Breast epithelium (tissue), 3 donors: Measurements from ENCODE around the gene FAM20B.

Experiments
- POLR2A ChIP-seq: fragments of 450-650 bp; IDR thresholded peaks from one replicate; pipeline ENCODE4 v1.6.1; 2016; ENCODE audit warnings: antibody characterized with exemption, mild to moderate bottlenecking, moderate library complexity
- TF ChIP-seq, protein P1 (sequence below), 3 donors: fragments of 450-650 bp; IDR thresholded peaks; one replicate each; pipeline ENCODE4 v1.5.1; 2016 to 2017; ENCODE audit warnings: antibody characterized with exemption in 3 of 3, mild to moderate bottlenecking in 3 of 3, moderate library complexity in 3 of 3

- TF ChIP-seq, protein P1, sequence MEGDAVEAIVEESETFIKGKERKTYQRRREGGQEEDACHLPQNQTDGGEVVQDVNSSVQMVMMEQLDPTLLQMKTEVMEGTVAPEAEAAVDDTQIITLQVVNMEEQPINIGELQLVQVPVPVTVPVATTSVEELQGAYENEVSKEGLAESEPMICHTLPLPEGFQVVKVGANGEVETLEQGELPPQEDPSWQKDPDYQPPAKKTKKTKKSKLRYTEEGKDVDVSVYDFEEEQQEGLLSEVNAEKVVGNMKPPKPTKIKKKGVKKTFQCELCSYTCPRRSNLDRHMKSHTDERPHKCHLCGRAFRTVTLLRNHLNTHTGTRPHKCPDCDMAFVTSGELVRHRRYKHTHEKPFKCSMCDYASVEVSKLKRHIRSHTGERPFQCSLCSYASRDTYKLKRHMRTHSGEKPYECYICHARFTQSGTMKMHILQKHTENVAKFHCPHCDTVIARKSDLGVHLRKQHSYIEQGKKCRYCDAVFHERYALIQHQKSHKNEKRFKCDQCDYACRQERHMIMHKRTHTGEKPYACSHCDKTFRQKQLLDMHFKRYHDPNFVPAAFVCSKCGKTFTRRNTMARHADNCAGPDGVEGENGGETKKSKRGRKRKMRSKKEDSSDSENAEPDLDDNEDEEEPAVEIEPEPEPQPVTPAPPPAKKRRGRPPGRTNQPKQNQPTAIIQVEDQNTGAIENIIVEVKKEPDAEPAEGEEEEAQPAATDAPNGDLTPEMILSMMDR (IDR thresholded peaks at IDR 0.05), result no peak
- TF ChIP-seq POLR2A, result no peak
These were observed 64.8 kb downstream of the FAM20B start for GRCh38 chr1:179090522-179090921.
